ENCODE data around the gene TRMT112.

The TRMT112 gene

DNA sequence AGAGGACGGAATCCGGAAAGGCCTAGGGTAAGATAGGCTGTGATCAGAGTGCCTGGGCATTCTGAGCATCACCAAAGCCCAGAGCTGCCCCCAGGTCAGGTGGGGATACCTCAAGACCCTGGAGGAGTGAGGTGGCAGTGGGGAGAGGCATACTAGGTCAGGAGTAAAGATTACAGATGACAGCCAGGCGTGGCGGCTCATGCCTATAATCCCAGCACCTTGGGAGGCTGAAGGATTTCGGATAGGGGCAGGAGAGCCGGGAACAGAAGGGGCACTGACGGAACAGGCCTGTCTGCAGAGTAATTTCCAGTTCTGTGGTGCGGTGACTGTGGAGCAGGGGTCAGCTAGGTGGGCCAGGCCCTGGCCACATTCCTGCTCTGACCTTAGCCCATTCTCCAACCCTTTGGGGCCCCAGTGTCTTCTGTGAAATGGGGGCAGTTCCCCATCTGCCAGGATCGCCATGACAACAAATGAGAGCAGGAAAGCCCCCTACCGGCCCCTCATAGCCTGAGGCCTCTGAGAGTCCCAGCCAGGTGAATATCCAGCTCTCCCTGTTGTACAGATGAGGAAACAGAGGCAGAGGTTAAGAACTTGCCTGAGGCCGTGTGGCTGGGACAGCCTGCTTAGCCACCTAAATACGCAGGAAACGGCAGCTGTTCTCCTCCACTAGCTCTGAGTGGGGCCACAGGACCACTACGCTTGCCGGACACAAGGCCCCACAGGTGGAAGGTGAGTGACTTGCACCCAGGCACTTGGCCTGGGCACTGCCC, 42.1 kb downstream of the TRMT112 start:
- DNase-seq (ENCODE audit: low read depth) = no peak

DNA sequence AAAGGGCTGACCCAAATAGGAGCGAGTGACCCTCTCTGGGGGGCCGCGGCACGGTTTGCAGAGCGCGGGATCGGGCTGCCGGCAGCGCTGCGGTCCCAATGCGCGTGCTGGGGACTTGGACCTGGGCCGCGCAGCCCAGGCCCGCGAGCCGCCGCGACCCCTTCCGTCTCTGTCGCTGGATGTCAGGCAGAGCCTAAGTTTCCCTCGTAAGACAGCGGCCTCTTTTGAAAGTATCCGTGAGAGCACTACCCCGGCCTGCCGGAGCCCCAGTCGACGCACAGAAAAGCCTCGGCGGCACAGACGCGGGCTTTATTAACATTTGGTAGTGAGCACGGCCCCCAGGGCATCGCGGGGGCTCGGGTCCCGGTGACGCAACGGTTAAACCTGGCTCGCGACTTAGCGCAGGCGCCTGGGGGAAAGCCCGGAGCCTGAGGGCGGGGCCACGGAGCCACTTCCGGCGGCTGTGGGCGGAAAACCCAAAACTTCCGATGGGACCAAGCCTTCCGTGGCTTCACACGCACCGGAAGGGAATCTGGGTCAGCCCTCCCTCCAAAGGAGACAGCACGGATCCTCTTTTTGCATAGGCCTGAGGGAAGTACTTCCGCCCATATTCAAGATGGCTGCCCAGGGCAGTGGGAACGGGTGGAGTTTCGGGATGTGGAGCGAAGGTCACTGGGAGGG, 47.7 kb downstream of the TRMT112 start:
- peak; percentile 96 for DNase-seq (ENCODE audit: low read depth)

DNA sequence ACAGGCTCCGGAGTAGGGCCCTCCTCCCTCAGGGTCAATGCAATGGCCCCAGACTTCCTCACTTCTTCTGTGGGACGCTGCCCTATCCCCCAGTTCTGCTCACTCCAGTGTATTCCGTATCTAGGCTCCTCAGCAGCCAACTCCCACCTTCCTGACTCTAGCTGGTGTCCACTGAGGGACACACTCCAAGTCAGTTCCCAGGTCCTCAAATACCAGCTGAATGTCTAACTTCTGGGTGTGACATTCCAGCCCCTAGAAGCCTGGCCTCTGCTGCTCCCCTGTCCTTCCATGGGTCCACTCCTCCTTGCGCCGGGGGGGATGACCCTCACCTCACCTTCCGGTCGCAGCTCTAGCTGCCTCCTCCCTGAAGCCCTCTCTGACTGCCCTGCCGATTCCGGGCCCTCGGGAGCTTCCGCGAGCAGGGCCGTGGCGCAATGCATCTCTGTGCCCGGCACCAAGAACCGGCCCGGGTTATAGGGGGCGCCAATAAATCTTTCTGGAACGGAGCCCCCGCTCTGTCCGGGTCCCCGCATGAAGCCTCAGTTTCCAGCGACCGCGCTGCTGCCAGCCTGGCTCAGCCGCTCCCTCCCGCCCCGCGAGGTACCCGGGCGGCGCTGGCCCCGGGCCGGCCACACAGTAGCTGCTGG, 48.3 kb downstream of the TRMT112 start:
- no peak for DNase-seq (ENCODE audit: low read depth)

DNA sequence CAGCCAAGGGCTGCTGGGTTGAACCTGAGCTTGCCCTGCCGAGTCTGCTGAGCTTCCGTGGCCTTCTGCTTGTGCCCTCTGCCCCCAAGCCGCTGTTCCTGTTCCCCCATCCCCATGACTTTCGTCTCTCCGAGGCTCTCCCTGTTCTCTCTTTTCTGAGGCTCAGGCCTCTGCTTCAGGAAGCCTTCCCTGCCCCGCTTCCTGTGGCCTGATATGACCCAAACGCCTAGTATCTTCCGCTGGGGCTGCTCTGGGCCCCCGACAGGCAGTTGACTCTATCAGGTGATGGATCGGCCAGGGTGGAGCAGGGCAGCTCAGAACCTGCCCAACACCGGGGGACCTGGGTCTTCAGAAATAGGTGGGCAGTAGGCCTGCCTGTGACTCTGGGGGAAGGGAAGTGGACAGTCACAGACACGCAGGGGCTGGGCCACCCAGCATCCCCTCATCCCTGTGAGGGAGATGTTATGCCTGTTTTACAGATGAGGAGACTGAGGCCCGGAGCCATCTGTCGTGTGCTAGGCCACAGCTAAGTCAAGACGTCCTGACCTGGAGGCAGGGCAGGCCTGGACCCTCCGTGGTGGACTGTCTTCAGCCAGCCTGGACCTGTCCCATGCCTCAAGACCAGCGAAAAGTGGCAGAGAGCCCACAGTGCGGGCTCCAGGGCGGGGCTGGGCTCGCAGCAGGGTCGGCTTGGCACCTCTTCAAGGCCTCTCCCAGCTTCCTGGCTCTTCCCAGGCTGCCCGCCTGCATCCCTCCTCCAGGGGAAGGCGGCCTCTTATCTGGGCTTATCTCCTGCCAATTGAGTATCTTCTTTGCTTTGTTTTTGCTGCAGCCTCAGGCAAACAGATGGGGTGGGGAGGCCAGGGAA, 49.1 kb downstream of the TRMT112 start:
- no peak for DNase-seq (ENCODE audit: low read depth)

DNA sequence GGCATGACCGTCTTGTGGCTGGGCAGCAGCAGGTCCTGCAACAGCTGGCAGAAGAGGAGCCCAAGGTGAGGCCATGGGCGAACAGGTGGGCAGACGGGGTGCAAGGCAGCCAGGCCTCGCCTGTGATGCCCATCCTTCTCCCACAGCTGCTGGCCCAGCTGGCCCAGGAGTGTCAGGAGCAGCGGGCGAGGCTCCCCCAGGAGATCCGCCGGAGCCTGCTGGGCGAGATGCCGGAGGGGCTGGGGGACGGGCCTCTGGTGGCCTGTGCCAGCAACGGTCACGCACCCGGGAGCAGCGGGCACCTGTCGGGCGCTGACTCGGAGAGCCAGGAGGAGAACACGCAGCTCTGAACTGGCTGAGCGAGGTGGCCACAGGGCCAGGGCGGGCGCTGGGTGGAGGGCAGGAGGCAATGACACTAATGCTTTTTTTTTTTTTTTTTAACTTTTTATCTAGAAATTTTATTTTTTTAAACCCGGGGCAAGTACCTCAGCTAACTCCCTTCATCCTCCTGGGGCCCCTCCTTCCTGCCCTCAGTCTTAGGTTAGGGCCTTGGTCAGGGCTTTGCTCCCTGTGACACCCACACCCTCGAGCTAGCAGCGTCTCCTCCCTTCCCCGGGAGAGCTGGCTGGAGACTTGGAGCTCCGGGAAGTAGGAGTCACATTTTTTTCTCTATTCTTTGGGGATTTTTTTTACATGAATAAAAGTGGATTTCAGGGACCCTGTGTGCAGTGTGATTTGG, 50.0 kb downstream of the TRMT112 start:
- DNase-seq (ENCODE audit: low read depth) = no peak

Measured in T follicular helper cell (primary cell).